ENCODE results near the gene NEMP1.
A peak's percentile ranks its signal among the peaks of the same experiment; 100 is the strongest.
"Not testable (repeated sequence)": the region's sequence is repeated elsewhere in the genome, so short reads cannot be mapped to it uniquely, and the experiment has no call there.

The NEMP1 gene

DNA sequence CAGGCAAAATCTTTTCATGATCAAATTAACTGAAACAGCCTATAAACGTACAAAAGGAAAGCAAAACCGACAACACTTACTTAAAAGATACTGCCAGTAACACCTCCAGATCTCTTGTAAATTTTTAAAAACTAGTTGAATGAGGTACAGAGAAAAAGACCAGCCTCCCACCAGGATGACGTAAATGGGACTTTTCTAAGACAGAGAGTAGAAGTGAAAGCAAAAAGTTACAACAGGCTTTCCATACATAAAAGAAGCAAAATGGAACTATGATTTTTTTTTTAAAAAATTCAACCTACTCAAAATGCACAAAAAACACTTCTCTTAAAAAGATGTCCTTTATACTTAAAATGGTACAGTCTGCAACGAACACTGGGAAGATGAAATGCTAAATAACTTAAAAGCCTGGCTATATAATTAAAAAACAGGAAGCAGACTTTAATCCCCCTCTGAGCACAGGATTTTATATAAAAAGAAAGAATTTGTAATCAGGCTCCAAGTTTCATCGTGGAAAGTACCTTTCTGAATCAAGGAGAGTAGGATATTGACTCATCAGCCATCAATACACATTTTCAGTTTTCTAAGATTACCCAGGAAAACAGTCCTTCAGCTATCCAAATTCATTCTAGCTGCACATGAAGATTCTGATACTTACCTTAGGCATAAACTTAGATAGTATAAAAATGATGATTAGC is 14.5 kb downstream of the NEMP1 start:
- peak in 1 of 2 donors; percentile 46 for DNase-seq (ENCODE audit: extremely low read depth in 1 of 2, low read depth in 1 of 2)

DNA sequence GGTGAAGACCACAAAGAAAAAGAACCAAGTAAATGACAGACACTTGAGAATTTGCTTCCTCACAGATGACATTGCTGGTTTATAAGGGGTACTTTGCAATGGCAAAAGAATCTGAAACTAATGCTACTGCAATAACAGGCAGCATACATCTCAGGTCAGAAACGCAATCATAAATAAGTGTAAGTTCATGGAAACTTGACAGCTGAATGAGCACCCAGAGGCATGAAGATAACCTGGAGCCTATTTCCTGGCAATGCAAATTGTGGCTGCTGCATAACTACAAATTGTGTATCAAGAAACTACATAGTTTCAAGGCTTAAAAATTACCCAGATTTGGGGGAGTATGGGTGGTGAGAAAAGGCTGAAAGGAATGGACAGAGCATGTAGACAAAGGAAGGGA is 20.1 kb downstream of the NEMP1 start:
- DNase-seq (ENCODE audit: extremely low read depth in 1 of 2, low read depth in 1 of 2), result no peak

DNA sequence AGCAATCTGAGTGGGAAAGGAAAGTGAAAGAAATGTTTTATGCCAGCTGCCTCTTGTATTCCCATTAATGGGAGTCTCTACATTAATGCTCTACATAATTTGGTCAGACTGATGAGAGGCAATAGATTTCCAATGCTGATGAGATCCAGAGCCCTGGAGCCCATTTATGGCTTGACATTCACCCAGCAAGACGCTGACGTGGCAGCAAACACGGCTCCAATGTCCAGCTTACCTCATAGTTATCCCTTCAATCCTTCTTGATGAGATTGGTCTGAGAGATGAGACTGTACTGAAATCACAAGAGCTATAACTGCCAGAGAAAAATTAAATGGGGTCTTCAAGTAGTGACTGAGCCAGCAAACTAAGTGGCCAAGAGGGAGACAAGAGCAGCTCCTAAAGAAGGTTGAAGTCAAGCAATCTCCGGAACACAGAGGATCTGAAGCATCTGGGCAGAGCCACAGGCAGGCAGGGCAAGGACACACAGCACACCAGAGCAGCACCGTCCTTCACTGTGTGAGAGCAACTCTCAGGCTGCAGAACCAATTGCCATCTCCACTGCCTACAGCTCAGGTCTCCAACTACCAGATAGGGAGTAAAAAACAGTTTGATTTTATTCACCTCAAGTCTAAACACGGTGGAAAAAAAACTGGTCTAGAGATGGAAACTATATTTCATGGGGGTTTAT is 21.4 kb downstream of the NEMP1 start:
- DNase-seq (ENCODE audit: extremely low read depth in 1 of 2, low read depth in 1 of 2), result no peak

DNA sequence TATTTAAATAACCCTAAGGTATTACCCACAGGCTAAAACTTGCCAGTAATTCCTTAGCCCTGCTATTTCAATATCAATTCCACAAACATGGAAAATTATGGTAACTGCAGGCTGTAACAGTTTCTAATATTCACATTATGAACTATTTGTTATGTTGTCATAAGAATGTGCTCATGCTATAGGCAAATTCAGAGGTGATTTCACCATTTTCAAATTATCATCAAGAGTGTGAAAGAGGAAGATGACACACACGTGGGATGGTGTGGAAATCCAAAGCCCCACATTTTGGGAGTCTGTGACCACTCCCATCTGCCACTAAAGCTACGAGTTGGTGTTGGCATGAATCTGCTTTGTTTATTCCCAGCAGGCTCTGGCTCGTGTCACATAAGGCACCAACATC is 22.8 kb downstream of the NEMP1 start:
- no peak for DNase-seq (ENCODE audit: extremely low read depth in 1 of 2, low read depth in 1 of 2)

DNA sequence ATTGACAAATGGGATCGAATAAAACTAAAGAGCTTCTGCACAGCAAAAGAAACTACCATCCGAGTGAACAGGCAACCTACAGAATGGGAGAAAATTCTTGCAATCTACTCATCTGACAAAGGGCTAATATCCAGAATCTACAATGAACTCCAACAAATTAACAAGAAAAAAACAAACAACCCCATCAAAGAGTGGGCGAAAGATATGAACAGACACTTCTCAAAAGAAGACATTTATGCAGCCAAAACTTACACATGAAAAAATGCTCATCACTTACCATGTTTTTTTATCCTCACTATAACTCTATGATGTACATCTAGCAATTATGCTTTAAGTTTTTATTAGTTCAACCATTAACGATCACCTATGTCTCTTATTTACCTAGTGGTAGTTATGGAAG is 24.7 kb downstream of the NEMP1 start:
- DNase-seq (ENCODE audit: extremely low read depth in 1 of 2, low read depth in 1 of 2), result not testable (repeated sequence)

DNA sequence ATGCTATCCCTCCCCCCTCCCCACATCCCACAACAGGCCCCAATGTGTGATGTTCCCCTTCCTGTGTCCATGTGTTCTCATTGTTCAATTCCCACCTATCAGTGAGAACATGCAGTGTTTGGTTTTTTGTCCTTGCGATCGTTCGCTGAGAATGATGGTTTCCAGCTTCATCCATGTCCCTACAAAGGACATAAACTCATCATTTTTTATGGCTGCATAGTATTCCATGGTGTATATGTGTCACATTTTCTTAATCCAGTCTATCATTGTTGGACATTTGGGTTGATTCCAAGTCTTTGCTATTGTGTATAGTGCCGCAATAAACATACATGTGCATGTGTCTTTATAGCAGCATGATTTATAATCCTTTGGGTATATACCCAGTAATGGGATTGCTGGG is 25.4 kb downstream of the NEMP1 start:
- DNase-seq (ENCODE audit: extremely low read depth in 1 of 2, low read depth in 1 of 2), result not testable (repeated sequence)

DNA sequence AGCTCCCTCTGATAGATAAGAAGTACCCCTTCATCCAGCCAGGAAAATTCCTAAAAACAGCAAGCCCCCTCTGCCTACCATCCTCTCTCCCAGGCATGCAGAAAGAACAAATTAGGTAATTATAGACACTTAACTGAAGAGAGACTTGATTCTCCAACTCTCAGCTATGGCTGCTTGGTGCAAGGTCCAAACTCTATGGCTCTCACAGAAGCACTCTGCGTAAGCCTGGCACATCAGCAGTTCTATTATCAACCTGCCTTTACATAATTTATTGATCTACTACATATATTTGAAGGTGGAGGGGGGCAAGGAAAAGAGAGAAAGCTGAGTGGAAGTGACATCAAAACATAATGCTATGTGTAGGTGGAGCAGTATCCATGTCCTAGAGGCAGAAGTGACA is 27.6 kb downstream of the NEMP1 start:
- DNase-seq (ENCODE audit: extremely low read depth in 1 of 2, low read depth in 1 of 2), result no peak

DNA sequence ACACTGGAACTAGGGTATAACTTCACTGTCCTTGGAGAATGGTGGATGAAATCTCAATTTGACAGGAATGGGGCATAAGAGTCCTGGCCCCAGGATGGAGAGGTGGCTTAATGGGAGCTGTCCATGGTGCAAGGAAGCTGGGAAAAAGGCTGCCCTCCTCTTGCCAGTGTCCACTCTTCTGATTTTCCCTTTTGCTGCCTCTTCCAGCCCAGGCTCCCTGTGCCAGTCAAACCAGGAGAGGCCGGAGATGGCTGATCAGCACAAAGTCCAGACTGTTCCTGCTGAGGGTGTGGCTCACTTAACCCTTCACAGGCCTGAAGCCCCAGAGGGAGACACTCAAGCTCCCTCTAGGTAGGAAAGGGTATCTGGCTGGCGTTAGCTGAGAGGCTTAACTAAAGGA is 28.7 kb downstream of the NEMP1 start, which contains the start of gene MYO1A:
TSS of gene MYO1A (minus strand) at position 240 of the 400 bp plus-strand sequence. CDS start 1,806 bp downstream, outside the sequence.
- DNase-seq (ENCODE audit: extremely low read depth in 1 of 2, low read depth in 1 of 2), result no peak

DNA sequence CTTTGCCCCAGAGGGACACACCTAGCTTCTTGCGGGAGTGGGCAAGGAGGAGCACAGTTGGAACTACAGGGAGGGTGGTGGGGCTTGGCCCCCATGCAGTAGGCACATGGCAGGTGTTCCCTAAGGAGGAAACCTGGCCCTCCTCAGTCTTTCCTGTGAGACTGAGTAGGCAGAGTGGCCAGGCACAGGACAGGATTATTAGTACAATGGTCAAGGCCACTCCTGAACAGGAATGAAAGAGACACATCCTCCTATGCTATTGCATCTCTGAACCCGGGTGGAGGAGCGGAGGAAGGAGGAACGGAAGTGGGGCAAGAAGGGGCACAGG is 29.5 kb downstream of the NEMP1 start:
- DNase-seq (ENCODE audit: extremely low read depth in 1 of 2, low read depth in 1 of 2), result no peak

DNA sequence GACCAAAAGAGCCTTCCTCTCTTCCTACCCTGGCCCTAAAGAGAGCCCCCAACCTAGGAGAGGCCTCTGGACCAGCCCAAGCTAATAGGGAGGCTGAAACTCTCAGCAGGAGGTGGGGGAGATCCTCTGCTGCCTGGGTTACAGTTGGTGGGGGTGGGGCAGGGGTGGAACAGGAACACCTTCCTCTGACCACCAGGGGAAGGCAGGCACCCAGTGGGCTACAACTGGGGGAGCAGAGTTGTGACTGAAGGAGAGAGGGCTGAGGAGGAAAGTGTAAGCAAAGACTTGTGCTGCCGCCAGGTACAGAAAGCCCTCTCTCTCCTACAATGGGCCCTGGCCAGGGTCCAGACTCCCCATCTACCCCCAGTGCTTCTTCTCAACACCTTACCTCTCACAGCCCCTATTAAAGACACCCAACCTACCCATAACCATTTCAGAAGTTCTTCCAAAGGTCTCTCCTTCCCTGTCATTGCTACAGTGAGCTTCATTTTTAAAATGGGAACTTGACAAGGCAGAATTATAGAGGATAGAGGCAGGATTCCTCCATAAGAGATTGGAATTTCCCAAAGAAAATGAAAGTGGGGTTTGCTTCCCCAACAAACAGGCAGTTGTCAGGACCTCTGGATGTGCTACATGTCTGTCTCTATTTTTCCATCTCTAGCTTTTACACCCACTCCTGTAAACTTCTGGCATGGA is 30.0 kb downstream of the NEMP1 start:
- DNase-seq (ENCODE audit: extremely low read depth in 1 of 2, low read depth in 1 of 2), result no peak

DNA sequence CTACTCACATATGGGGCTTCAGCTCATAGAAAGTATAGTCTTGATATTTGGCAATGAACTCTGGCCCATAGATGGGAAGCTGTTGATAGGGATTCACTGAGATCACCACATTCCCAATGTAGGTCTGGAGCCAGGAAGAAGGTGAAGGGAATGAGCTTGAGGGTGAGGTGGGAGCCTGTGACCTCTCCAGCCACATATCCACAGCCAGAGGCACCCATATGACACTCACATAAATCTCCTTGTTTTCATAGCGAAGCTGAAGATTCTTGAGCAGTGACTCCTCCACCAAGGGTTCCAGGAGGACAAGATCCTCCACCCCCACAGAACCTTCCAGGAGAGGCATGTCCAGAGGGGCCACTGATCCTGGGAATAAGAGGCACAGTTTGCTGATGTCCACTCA is 30.6 kb downstream of the NEMP1 start:
- DNase-seq (ENCODE audit: extremely low read depth in 1 of 2, low read depth in 1 of 2), result no peak

DNA sequence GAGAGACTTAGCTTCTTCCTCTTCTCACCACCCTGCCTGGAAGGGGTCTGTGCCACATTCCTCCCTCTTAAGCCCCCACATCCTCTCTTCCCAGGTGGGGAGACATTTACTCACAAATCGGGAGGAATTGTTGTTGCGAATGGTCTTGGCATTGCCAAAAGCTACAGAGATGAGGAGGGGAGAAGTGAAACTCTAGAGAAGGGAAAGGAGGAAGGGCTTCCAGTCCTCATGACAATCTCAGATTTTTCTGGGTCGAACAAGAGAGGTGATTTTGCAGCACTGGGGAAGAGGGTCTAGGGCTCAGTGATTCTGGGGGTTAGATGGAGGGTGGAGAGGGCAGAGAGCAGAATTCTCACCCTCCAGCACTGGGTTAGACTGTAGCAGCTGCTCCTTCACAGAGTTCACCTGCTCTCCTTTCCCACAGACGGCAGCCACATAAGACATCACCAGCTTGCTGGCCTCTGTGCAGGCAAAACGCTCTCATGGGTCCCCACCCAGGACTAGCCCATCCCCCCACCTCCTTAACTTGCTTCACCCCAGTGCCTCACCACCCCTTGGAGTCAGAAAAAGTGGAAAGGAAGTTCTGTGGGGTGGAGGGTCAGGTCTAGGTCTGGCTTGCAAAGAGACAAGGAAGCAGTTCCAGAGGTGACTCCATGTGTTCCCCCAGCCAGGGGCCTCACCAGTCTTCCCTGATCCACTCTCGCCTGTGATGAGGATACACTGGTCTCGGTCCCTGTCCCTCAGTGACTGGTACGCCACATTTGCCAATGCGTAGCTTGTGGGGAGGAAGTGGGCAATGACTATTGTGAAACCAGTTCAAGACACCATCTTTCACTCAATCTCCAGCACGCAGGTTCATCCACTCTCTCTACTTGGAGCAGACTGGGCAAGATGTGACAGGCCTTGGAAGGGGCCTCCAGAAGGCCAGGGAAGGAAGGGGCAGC is 31.4 kb downstream of the NEMP1 start:
- peak; percentile 37 to 62 for DNase-seq (ENCODE audit: extremely low read depth in 1 of 2, low read depth in 1 of 2)

DNA sequence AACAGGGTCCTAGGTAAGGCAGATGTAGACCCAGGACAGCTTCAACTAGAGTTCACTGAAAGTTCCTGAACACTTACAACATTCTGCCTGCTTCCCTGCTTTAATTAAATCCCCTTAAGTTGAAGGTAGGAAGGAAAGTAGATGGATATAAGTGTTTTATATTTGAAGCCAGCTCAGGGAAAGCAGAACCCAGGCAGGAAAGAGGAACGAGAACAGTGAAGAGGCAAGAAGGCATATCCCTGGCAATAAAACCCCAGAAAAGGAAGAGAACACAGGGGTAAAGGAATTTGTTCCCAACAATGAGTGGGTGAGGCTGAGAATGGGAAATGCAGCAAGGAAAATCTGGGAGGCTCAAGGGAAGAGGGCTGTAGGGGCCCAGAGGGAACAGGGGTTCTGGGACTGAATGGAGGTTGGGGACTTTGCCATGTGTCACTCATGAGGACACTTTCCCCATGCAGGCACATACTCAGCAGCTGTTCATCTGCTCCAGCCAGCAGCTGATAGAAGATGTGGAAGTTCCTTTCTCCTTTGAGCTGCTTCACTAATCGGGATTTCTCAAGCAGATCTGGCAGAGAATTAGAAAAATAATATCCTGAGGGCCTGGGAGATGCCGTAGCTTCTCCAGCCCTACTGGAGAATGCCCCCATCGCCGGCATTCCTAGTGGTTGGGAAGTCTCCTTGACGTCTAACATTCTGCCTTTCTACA is 32.4 kb downstream of the NEMP1 start:
- DNase-seq (ENCODE audit: extremely low read depth in 1 of 2, low read depth in 1 of 2), result no peak

DNA sequence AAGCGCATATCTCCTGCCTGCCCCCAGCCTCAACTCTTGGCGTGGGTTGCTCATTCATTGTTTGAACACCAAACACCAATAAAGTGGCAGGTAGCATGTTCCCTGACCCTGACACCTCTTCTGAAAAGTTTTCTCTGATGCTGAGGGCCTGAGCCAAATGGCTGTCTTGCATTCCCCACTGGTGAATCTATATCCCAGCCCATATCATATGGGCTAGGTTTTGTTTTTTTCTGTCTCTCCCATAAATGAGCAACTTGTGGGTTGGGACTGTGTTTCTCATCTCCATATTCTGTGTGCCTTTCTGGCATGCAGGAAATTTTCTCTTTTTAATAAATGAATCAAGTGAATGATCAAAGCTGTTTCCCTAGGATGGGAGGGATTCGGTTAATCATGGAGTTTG is 33.7 kb downstream of the NEMP1 start:
- no peak for DNase-seq (ENCODE audit: extremely low read depth in 1 of 2, low read depth in 1 of 2)

DNA sequence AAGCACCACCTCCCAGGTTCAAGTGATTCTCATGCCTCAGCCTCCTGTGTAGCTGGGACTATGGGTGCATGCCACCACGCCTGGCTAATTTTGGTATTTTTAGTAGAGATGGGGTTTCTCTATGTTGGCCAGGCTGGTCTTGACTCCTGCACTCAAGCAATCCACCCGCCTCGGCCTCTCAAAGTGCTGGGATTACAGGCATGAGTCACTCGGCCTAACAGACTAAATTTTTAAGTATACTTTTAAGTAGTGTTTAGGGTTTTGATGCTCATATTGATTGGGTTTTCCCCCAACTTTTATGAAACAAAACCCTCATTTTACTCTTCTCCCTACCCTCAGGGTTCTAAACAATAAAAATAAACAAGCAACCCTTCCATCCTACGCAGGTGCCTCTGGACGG is 34.1 kb downstream of the NEMP1 start:
- no peak for DNase-seq (ENCODE audit: extremely low read depth in 1 of 2, low read depth in 1 of 2)

DNA sequence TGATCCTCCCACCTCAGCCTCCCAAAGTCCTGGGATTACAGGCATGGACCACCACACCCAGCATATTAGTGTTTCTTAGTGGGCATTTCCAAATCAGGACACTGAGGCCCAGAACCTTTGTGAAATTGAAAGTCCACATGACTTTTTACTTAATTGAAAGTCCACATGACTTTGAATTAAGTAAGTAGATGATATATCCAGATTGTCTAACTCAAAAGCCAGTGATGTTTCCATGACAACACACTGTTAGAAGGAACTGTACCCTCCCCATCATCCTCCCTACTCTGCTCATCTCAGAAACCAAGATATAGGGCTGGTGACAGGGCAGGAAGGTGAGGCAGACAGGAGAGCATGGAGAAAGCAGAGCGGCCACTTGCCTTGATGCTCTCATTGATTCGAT is 35.9 kb downstream of the NEMP1 start:
- DNase-seq (ENCODE audit: extremely low read depth in 1 of 2, low read depth in 1 of 2), result no peak

DNA sequence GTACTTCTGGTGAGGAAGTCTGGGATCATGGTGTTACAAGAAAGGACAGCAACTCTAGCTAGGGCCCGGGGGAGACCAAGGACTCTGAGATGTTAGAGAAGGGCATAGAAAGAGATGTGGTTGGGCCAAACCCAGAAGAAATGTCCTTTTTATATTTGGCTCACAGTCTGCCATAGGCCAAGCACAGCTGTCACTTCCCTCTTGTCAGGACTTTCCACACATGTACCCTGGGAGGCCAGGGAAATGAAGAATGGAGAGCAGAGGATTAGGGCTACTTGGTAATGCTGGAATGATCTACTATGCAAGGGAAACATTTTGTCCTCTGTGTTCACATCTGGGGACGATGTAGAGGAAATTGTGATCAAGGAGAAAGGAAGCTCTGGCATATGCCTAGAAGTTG is 37.8 kb downstream of the NEMP1 start:
- DNase-seq (ENCODE audit: extremely low read depth in 1 of 2, low read depth in 1 of 2), result no peak

DNA sequence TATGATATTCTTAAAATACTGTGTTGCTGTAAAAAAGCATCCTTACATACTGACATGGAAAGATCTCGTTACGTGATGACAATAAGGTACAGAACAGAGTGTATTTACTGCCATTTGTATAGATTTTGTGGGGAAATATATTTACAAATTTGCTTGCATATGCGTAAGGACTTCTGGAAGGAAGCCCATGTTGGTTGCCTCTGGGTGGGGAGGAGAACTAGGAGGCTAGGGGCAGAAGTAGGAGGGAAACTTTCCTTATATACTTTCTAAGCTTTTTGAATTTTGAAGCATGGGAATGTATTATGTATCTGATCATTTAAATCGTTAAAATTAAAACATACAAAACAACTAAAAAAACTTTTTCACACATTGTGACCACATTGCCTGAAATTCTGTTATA is 38.4 kb downstream of the NEMP1 start:
- DNase-seq (ENCODE audit: extremely low read depth in 1 of 2, low read depth in 1 of 2), result no peak

DNA sequence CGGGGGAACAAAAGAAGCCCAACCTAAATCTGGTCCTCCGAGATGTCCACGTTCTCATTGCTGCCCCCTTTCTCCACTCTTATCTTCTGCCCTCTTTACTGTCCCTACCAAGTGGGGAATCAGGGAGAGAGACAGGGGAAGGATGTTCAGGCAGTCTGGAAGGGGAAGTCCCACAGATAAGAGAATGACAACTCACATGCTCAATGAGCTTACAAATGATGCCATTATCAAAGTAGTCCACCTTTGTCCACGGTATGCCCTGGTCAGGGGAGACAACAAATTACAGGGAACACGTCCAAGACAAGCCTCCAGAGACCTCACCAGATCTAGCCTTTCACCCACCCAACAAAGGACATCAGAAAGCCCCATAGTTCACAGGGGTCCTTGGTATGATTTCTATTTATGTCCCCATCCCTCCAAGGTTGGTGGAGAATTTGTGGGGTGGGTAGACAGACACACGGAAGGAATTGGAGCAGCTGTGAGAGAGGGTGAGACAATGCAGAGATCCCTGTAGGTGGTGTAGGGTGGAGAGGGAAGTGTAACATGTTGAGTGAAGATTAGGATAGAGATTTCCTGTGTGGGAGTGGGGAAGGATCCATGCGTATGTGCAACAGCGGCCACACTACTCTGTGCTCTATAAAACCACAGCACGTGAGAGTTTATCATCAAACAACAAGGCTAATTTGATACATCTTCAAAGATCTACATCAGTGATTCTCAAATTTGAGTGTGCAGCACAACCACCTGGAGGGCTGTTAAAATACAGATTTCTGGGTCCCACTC is 39.4 kb downstream of the NEMP1 start:
- DNase-seq (ENCODE audit: extremely low read depth in 1 of 2, low read depth in 1 of 2), result no peak

DNA sequence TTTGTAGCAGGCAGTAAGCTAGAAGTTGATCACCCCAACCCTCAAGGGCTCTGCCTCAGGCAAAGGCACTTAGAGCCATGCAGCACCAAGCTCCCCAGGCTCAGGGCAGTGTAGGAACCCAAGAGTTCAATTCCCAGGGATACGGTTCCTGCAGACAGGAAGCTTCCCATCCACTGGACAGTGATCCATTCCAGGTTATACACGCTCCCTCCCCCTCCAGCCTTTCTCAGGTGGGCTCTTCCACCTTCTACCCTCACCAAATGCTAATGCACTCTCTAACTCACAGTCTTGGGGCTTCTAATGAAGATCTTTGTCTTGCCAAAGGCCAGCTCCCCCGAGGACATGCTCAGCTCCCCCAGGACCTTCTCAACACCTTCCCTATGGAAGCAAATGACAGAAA is 41.3 kb downstream of the NEMP1 start:
- DNase-seq (ENCODE audit: extremely low read depth in 1 of 2, low read depth in 1 of 2), result no peak
